ENCODE results near the gene PIGU.

GRCh38 chr20:34541917-34542316, 135.0 kb downstream of the PIGU start:
- TF ChIP-seq POLR2A (IDR thresholded peaks at IDR 0.05) (no peak), CTCF (IDR thresholded peaks at IDR 0.05) (no peak)

Measured in heart left ventricle (tissue), 13 donors.